ENCODE measurements around the gene CD300E. TPM values are rescaled to one million over a fixed set of nuclear protein-coding genes. Genes with fewer than 3 reads are reported as not detected.
"Not testable (repeated sequence)": the region's sequence is repeated elsewhere in the genome, so short reads cannot be mapped to it uniquely, and the experiment has no call there.

CD300E gene
- total RNA-seq, 1 donor from 2014 or later: not detected

- intact Hi-C loops (cut with micrococcal nuclease): no loop called here
- peaks cover 16% of the 10 kb centered on the region for H3K9me3 Mint-ChIP-seq
- H3K4me3 Mint-ChIP-seq: no peak overlapping the region
- no peak overlapping the region for H3K27ac Mint-ChIP-seq
- no peaks in the 10 kb centered on the region for H3K36me3 Mint-ChIP-seq (ENCODE audit: low read depth)
- peaks cover 12% of the 10 kb centered on the region for H3K27me3 Mint-ChIP-seq
- DNase-seq: no peak
- H3K4me1 Mint-ChIP-seq: peaks cover 7% of the 10 kb centered on the region
These were observed 44.6 kb downstream of the CD300E start for GRCh38 chr17:74578979-74579378.

GRCh38 chr17:74574489-74575142 lies 48.9 kb downstream of the CD300E start:
- Mint-ChIP-seq H3K27me3 (peaks cover 21% of the 10 kb centered on the region), H3K9me3 (peaks cover 8% of the 10 kb centered on the region), H3K4me1 (peaks cover 3% of the 10 kb centered on the region), H3K27ac (no peak overlapping the region), H3K4me3 (no peak overlapping the region), H3K36me3 (ENCODE audit: low read depth) (no peaks in the 10 kb centered on the region)
- no peak for DNase-seq
- intact Hi-C loops (cut with micrococcal nuclease): no loop called here

- H3K9me3 Mint-ChIP-seq; intact Hi-C loops (cut with micrococcal nuclease); DNase-seq; H3K4me1 Mint-ChIP-seq; H3K4me3 Mint-ChIP-seq; H3K36me3 Mint-ChIP-seq (ENCODE audit: low read depth); H3K27ac Mint-ChIP-seq: not testable (repeated sequence)
- peaks cover 25% of the 10 kb centered on the region for H3K27me3 Mint-ChIP-seq
These were observed 49.9 kb downstream of the CD300E start for GRCh38 chr17:74573635-74574034.

GRCh38 chr17:74573169-74573568 lies 50.4 kb downstream of the CD300E start:
- DNase-seq: no peak
- Mint-ChIP-seq H3K27ac (no peak overlapping the region), H3K36me3 (ENCODE audit: low read depth) (no peaks in the 10 kb centered on the region), H3K9me3 (peaks cover 4% of the 10 kb centered on the region), H3K4me1 (peaks cover 10% of the 10 kb centered on the region), H3K4me3 (no peak overlapping the region), H3K27me3 (peaks cover 28% of the 10 kb centered on the region)
- intact Hi-C loops (cut with micrococcal nuclease): no loop called here

GRCh38 chr17:74571621-74572270 lies 51.8 kb downstream of the CD300E start:
- Mint-ChIP-seq H3K36me3 (ENCODE audit: low read depth) (no peaks in the 10 kb centered on the region), H3K4me3 (no peak overlapping the region), H3K4me1 (peaks cover 10% of the 10 kb centered on the region), H3K27ac (no peak overlapping the region), H3K9me3 (no peaks in the 10 kb centered on the region), H3K27me3 (peaks cover 30% of the 10 kb centered on the region)
- DNase-seq: no peak
- intact Hi-C loops (cut with micrococcal nuclease): no loop called here

- no peak overlapping the region for H3K4me3 Mint-ChIP-seq
- intact Hi-C loops (cut with micrococcal nuclease): loop anchor here (5.0 kb wide), 1 partner anchor 78 kb away; no protein-coding TSS in a partner anchor
- no peak for DNase-seq
- peaks cover 13% of the 10 kb centered on the region for H3K4me1 Mint-ChIP-seq
- no peaks in the 10 kb centered on the region for H3K9me3 Mint-ChIP-seq
- peaks cover 25% of the 10 kb centered on the region for H3K27me3 Mint-ChIP-seq
- no peak overlapping the region for H3K27ac Mint-ChIP-seq
- H3K36me3 Mint-ChIP-seq (ENCODE audit: low read depth): no peaks in the 10 kb centered on the region
These were observed 54.2 kb downstream of the CD300E start for GRCh38 chr17:74569020-74570003.

GRCh38 chr17:74568106-74568873 lies 55.2 kb downstream of the CD300E start:
- no peaks in the 10 kb centered on the region for H3K36me3 Mint-ChIP-seq (ENCODE audit: low read depth)
- intact Hi-C loops (cut with micrococcal nuclease): loop anchor here (5.0 kb wide), 1 partner anchor 79 kb away; no protein-coding TSS in a partner anchor
- H3K4me1 Mint-ChIP-seq: peaks cover 13% of the 10 kb centered on the region
- DNase-seq: no peak
- H3K9me3 Mint-ChIP-seq: no peaks in the 10 kb centered on the region
- H3K4me3 Mint-ChIP-seq: no peak overlapping the region
- H3K27me3 Mint-ChIP-seq: peaks cover 22% of the 10 kb centered on the region
- H3K27ac Mint-ChIP-seq: no peak overlapping the region

GRCh38 chr17:74567397-74567796 lies 56.1 kb downstream of the CD300E start, which contains the start of gene CD300H:
TSS of gene CD300H (minus strand) at chr17:74567509.
- Mint-ChIP-seq H3K27me3 (peaks cover 20% of the 10 kb centered on the region), H3K9me3 (no peaks in the 10 kb centered on the region), H3K4me3 (no peak within 1 kb of the TSS), H3K27ac (no peak within 1 kb of the TSS), H3K36me3 (ENCODE audit: low read depth) (no peaks in the 10 kb centered on the region), H3K4me1 (peaks cover 13% of the 10 kb centered on the region)
- DNase-seq: no peak
- intact Hi-C loops (cut with micrococcal nuclease): loop anchor here (5.0 kb wide), 1 partner anchor 80 kb away; no protein-coding TSS in a partner anchor

- peaks cover 20% of the 10 kb centered on the region for H3K27me3 Mint-ChIP-seq
- intact Hi-C loops (cut with micrococcal nuclease): loop anchor here (5.0 kb wide), 1 partner anchor 81 kb away; no protein-coding TSS in a partner anchor
These were observed 57.3 kb downstream of the CD300E start for GRCh38 chr17:74566132-74566753.

GRCh38 chr17:74565126-74565525 lies 58.4 kb downstream of the CD300E start:
- Mint-ChIP-seq H3K27ac (no peak overlapping the region), H3K4me3 (no peak overlapping the region), H3K4me1 (peaks cover 15% of the 10 kb centered on the region), H3K27me3 (peaks cover 13% of the 10 kb centered on the region), H3K9me3 (no peaks in the 10 kb centered on the region), H3K36me3 (ENCODE audit: low read depth) (no peaks in the 10 kb centered on the region)
- DNase-seq: no peak
- intact Hi-C loops (cut with micrococcal nuclease): loop anchor here (5.0 kb wide), 1 partner anchor 82 kb away; no protein-coding TSS in a partner anchor

More at GRCh38 chr17:74566132-74566753, 57.3 kb downstream of the CD300E start:
- peaks cover 15% of the 10 kb centered on the region for H3K4me1 Mint-ChIP-seq
- no peak overlapping the region for H3K4me3 Mint-ChIP-seq
- no peaks in the 10 kb centered on the region for H3K36me3 Mint-ChIP-seq (ENCODE audit: low read depth)
- no peak overlapping the region for H3K27ac Mint-ChIP-seq
- peak; percentile 78 for DNase-seq
- no peaks in the 10 kb centered on the region for H3K9me3 Mint-ChIP-seq

- no peak for DNase-seq
- H3K27ac Mint-ChIP-seq: no peak overlapping the region
- intact Hi-C loops (cut with micrococcal nuclease): no loop called here
- no peaks in the 10 kb centered on the region for H3K9me3 Mint-ChIP-seq
- no peak overlapping the region for H3K4me3 Mint-ChIP-seq
- H3K36me3 Mint-ChIP-seq (ENCODE audit: low read depth): no peaks in the 10 kb centered on the region
- H3K27me3 Mint-ChIP-seq: peaks cover 12% of the 10 kb centered on the region
- peaks cover 14% of the 10 kb centered on the region for H3K4me1 Mint-ChIP-seq
These were observed 60.2 kb downstream of the CD300E start for GRCh38 chr17:74563358-74563757.

GRCh38 chr17:74561586-74561985 lies 62.0 kb downstream of the CD300E start:
- no peak overlapping the region for H3K4me3 Mint-ChIP-seq
- intact Hi-C loops (cut with micrococcal nuclease): no loop called here
- H3K9me3 Mint-ChIP-seq: no peaks in the 10 kb centered on the region
- peaks cover 14% of the 10 kb centered on the region for H3K4me1 Mint-ChIP-seq
- H3K27me3 Mint-ChIP-seq: peaks cover 8% of the 10 kb centered on the region
- no peaks in the 10 kb centered on the region for H3K36me3 Mint-ChIP-seq (ENCODE audit: low read depth)
- peak; percentile 50 for DNase-seq
- no peak overlapping the region for H3K27ac Mint-ChIP-seq

All from activated CD4-positive, alpha-beta T cell treated with anti-CD3 and anti-CD28 coated beads, Interleukin-2, amount 10 ng/mL, durations not matched to agents 24 days and 14 days (primary cell).